T follicular helper cell (primary cell): ENCODE data around the gene DPP10.

Experiments
- DNase-seq: peaks from one replicate; pipeline ENCODE4 v3.0.0-alpha.2; 2020; ENCODE audit warnings: low read depth

The DPP10 gene

DNA sequence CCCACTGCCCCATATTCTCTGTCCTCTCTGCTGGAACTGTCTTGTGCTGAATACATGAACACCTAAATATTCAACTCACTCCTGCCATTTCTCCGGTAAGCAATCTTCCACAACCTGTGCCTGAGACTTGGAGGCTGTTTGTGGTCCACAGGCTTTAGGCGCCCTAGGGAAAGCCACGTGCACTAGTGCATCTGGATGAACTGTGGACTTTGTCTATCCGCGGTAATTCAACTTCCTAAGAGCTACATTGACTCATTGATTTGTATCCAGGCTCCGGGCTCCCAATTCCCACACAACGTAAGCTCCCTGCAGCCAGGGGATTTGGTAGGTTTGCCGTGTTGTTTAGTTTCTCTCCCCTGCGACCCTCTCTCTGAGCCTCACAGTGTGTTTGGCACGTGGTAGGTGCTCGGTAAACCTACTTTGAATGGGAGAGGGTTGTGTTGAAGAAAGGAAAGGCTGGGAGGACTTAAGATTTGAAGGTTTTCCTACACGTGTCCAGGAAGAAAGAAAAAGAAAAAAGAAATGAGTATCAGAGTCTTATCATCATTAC is 718.2 kb downstream of the DPP10 start:
- no peak for DNase-seq

DNA sequence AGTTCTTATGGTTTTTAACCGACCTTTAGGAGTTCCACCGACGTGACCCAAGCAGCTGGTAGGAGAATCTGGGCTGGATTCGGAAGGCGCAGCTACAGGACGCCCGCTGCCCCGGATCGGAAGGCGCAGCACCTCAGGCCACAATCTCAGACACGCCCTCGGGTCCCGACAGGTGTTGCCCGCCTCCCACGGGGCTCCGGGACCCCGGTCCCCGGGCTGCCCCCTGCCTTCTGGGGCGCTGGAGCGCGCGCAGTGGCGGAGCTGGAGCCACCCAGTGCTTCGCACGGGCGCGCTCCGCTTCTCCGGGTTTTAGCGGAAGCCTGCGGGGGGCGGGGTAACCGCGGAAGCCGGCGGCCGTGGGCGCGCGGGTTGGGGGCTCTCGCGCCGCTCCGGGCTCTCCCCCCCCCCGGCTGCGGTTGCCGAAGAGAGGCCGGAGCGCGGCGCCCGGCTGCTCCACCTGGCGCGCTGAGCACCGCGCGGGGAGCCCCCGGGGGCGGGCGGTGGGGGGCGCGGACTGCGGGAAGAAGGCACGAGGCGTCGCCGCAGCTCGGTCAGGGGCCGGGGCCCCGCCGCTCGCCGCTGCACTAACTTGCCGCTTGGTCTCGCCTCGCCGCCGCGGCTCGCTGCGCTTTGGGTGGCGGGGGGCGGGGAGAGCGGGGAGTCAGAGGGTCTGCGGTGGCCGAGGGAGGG is 718.8 kb downstream of the DPP10 start:
- DNase-seq: no peak

DNA sequence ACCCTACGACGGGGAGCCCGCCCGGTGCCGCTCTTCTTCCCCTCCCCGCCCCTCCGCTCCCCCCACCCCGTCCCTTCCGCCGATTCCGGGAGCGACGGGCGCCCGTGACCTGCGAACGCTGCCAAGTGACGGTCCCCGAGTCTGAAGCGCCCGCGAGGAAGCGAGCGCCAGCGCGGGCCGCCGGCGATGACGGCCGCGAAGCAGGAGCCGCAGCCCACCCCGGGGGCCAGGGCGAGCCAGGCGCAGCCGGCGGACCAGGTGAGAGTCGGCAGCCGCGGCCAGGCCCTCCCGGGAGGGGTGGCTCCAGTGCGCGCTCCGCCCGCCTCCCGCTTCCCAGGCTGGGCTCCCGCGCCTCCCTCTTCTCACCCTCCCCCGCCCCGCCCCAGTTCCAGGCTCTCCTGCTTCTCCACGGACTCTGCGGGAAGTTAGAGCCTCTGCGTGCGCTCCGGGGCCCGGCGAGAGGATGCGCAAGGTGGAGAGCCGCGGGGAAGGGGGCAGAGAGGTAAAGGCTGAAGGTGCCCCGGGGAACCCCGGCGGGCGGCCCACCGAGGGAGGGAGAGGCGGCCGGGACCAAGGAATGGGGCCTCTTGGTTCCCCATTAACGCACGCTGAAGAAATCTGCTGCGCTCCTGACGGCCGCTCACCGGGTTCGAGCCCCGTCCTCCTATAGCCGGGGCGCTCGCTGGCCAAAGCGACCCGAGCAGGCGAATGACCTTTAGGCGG is 719.5 kb downstream of the DPP10 start:
- DNase-seq: no peak

DNA sequence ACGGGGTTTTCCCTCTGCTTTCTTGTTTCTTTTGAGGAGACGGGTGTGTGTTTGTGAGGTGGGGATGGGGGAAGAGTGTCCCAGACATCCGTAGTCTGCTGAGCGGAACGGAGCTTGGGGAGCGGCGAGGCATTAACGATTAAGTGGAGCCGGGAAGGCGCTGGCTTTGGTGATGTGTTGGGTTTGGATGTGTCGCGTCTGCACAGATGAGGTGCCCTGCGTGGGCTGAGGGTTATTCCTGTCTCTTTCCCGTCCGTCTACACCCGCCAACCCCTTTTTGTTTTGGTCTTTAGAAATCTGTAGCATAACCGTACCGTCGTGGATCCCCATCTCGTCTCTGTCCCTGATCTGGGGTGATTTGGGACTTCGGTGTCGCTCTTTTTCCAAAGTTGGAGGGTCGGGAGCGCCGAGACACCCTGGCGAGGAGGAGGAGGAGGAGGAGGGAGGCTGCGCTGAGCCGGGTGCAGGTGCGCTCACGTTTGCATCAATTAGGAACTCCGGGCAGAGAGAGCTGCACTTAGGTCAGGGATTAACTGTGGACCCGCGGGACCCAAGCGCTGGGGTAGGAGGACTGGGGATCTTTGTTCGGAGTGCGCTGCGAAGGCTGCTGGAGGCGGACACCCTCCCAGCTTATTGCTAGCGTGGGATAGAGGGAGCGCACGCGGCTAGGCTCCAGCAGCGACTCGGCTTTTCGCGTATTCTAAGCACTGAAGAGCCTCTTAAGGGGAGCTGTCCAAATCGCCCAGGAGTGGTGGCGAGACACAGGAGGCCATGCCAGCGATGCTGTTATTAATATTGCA is 720.3 kb downstream of the DPP10 start:
- DNase-seq: no peak

DNA sequence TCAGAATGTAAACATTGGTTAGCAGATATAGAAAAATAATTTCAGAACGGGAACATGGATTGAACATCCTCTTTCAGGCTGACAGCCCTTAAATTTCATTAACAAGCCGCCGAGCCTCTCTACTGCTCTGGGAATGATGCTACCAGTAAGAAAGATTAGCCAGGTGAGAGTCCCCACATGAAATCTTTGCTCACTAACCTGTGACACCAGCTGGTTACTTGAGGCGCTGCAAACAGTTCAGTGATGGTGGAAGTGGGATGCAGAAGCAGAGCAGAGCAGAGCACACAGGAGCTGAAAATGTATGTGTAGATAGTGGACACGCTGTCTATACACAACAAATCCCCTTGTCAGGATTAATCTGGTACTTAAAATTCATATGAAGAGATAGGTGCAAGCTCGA is 721.1 kb downstream of the DPP10 start:
- DNase-seq: no peak

DNA sequence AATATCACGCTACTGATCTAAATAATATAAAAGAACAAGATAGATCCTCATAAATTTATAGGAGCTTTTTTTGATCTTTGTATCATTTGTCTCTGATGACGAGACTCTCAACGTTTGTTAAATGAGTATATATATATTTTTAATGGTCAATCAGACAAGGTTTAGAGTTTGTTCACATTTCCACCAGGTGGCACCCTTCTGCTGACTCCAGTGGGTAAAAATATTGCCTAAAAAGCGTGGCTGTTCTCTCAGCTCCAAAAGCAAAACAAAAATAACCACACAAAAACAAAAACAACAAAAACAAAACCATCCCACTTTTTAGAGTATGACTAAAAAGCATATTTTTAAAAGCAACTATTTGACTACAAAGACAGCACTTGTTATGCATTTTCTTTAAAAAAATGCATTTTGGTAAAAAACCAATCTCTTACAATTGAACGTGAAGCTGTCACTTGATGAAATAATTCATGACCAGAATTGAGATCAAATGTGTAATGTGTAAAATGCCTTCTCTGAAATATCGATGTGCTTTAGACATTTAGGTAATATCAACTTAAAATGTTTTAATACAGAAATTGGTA is 723.2 kb downstream of the DPP10 start:
- DNase-seq: no peak

DNA sequence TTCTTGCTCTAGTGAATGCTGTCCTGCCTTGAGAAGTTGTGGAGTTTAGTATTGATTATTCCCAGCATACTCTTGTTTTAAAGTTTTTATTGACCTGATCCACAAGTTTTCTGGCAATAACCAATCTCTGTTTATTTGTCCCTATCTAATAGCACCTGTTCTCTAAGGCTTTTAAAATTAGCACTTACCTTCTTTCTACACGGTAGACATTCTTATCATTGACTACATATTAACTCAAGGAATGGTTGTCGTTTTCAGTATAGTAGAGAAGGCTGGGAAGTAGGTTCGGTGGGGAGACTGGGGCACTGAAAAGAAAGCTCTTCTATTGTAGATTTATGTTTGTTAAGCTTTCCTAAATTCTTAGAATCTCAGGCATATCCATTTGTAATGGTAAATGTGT is 726.0 kb downstream of the DPP10 start:
- no peak for DNase-seq

DNA sequence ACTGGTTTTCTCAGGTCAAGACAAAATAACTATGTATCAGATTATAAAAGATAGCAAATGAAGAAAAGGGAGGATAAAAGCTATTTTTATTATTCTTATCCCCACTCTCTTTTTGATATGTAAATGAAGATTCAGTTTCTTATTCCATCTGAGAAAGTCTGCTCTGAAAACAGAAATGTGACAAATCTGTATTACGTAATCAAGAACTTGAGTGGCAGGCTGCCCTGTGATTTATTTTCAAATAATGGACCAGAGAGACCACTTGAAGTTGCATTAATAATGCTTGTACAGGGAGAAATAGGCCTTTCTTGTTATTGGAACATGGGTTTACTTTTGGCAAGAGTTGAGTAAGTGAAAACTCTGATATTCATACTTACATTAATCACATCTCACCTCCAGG is 727.4 kb downstream of the DPP10 start:
- DNase-seq: no peak

DNA sequence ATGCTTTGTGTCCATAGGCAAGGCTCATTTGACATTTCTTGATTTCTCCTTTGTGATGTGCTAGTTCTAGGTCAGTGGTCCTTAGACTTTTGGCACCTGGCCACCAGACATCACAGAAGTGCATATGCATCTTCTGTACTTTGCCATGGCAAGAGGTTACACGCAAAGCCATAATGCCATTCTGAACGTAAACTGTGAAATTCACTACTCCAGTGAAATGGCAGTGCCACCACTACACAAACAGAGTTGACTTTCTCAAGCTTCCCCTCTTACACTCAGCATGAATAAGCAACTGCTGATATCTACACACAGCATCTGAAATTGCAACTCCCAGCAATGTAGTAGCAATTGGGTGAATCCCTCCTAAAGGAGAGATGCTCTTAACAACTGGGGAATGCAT is 729.3 kb downstream of the DPP10 start:
- no peak for DNase-seq

DNA sequence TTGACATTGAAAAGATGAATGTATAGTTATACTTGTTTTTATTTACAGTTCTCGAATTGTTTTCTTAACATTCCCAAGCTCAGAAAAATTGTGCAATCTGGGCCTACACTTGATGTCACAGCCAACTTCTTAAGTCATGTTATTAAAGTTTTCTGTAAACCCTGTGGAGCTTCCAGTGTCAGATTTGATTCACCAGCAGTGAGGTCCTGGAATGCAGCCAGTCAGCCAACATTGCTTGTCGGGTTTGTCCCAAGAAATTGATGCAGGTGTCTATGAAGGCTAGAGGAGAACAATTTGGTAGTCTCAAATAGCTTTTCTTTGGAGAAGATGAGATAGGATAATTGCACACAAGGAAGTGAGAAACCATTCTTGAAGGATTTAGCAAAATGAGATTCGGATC is 732.2 kb downstream of the DPP10 start:
- DNase-seq: no peak

DNA sequence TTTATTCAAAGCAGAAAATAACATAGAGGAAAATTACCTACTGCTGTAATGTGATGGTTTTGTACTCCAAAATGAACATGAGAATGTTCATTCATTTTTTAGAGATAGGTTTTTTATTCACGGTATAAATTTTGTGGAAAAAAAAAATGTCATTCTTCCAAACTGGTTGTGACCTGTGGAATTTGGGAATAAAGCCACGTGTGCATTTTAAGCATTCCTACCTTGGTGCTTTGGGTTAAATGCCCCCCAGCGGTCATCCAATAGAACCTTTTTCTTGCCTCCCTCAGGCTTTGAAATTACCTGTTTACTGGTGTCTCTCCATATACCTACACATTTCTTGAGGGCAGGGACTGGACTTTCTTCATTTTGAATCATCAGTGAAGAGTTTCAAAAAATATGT is 740.7 kb downstream of the DPP10 start:
- DNase-seq: no peak

DNA sequence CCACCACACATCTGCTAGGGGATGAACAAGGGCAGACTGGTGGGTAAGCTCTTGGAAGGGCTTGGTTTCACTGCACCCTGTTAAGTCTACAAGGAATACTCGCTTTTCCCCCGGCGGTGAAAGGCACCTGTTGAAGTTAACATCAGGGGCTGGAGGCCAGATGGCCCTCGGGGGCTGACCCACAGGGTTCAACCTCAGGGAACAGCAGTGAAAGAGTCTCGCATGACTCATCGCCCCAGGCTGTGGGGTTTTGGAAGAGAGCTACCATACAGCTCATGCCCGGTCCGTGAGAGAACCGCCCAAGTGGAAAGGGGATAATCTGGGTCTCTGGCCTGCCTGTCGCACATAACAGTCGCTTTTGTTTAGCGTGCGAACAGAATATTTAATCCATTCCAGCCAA is 748.0 kb downstream of the DPP10 start:
- DNase-seq: no peak

DNA sequence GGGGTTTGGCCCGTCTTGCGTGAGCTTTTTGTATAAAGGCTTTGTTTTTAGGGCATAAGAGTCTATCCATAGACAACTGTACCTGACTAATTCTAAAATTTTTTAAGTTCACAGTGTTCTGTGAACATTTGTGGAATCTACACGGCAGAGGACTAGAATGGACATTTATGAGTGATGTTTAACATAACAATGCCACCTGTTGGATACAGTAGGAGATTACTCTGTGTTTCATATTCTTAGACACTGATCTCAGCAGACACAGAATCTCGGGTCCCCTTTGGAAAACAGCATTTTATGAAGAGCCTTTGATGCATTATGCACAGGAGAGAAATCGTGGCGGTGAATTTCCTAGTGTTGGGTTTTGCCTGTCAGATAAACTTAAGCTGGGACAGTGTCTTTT is 752.2 kb downstream of the DPP10 start:
- DNase-seq: no peak

DNA sequence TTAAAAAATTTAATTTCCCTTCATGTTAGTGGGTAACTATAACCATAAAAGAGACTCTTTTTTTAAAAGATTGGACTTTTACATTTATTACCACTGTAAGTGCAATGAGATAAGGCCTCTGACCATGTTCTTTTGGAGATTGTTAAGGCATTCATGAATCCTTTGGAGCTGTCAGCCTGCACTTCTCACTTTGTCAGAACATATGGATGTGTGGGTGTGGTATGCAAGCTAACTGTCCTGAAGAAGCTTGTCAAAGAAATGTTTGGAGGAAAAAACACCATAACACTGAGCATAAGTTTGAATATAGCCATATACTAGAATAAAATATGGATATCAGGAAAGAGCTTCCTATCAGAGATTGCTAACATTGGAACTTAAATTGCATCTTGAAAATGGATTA is 754.1 kb downstream of the DPP10 start:
- no peak for DNase-seq

DNA sequence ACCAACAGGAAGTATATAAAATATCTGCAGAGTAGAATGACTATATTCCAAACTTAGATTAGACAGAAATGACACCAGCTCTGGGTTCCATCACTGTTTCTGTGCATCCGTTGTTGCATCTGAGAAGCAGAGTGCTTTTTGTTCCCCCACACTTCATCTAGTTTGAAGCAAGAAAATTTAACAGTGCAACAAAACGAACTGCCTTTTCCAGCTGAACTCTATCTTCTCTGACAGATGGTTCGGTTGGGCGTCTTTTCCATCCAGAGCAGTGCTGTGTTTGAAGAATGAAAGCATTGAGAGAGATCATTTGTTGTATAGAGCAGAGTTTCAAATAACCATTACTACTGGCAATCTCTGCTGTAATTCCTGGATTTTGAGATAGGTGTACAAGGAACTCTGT is 757.5 kb downstream of the DPP10 start:
- DNase-seq: no peak

DNA sequence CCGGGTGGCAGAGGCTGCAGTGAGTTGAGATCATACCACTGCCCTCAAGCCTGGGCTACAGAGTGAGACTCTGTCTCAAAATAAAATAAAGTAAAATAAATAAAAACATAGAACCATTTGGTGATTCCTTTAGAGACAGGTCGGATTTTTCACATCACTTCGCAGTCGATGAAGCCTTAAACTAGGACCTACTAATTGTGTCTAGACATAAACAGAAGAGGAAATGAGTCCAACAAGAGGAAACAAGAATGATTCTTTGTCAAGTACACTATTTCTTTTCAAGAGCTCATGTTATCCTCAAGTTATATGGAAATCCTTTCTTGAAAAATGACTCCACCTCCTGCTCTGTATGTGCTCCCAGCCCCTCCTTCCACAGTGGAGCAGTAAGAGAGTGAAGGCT is 758.9 kb downstream of the DPP10 start:
- DNase-seq: no peak

DNA sequence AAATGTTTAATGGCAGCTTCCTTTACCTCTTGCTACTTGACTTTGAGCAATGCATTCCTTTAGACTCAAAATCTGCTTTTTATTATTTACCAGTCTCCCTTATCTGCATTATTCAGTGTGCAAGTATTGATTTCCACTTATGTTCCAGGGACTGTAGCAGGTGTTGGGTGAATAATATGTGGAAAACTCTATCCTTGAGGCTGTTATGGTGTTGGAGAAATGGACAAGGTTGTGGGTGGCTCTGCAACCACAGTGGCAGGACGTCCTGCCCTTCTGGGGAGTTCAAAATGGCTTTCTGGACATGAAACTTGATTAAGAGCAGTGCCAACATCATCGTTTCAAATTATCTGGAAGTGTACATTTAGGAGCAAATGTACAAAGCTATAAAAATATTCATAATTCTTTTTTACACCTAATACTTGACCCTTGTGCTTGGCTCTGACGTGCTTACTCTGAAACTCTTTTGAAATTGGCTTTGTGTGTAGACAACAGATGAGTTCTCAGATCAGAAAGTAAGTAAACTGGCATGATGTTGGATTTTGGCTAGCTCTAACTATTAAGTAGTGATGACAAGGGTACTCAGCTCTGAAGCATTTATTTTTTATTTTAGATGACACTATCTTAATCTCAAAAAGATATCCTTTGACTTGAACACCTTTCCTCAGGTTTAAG is 766.2 kb downstream of the DPP10 start:
- no peak for DNase-seq

DNA sequence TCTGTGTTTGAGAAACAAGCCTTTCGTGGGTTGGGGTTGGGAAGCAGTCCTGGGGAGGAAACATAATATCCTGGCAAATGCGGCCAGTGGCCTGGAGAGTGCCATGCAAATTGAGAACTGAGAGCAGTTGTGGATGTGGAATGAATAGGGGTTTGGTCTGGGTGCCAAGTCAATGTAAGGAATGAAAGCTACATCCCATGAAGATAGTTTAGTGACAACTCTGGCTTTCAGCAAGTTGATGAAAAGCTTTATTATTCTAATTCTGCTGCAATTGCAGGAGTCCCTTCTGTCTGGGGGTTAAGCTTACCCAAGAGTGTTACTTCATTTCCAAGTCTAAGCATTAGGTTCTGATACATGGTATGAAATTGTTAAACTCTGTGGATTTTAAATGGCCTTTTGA is 771.6 kb downstream of the DPP10 start:
- DNase-seq: no peak

DNA sequence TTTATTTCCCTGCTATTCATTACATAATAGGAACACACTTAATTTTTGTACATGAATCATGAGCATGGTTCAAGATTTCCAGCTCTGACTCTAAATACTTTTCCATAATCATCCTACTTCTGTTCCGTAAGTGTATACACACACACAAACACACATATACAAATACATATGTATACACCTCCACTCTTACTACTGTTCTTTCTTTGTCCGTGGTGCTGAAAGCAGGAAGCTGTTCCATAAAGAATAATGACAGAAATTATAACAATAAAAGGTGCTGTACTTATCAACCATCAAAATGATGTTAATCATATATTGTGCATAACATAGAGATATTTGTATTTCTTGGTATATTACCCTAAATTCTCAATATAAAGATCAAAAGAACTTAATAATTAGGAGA is 776.9 kb downstream of the DPP10 start:
- DNase-seq: no peak

DNA sequence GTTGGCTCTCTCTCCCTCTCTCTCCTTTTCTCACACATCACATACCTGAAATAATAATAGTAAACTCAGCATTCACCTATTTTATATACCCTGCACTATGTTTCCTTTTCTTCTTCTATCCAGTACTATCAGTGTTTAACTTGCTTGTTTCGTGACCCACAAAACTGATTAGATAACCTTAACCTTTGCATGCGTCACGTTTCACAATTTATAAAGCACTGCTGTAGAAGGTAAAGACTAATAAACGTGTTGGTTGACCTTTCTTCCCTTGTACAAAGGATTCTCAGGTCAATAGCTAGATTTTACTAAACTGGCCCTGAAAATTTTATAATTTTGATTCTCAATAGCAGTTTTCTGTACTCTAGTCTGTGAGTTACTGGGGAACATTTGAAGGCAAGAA is 791.7 kb downstream of the DPP10 start:
- DNase-seq: no peak

DNA sequence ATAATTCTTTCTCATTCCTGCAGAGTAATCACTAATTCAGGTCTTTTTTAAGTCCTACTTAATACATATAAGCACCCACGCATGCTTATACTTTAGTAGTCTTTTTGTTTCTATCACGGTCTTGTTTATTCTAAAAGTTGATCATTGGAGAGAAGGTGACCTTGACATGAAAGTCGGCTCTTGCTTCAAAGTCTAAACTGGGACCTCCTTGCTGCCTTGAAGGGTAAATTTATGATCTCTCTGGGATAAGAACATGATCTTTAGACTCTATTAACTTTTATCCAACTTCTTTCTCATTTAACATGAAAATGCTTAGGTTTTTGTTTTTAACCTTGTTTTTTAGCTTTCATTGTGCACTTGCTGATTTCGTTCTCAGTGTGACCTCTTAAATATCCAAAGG is 792.3 kb downstream of the DPP10 start:
- no peak for DNase-seq

DNA sequence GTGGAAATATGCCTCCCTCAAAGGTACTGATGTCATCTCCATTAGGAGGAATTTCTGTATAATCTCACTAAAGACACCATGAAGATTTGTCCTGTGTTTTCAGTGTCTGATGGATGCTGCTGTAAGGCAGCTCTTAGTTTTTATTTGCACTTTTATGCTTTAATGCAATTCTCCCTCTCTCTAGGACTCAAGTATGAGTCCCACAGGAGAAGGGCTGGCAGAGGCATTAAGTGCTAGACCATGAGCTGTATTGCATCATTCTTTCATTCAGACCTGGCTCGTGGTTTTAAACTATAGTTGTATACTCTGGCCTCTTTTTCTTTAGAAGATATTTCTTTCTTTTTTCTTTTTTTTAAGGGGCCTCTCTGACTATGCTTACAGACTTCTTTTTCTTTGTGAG is 805.6 kb downstream of the DPP10 start:
- no peak for DNase-seq
